B cell (primary cell): ENCODE measurements around the gene TRIM74.

Experiments used
- CTCF ChIP-seq: fragments of 200-600 bp; IDR thresholded peaks from one replicate; pipeline ENCODE4 v1.8.0; 2022; ENCODE audit warnings: antibody characterized with exemption, mild to moderate bottlenecking
- EZH2 ChIP-seq: IDR thresholded peaks from 2 replicates; pipeline ENCODE4 v1.6.1; 2012; ENCODE audit warnings: borderline replicate concordance, low read depth, mild to moderate bottlenecking, moderate library complexity, low read length; ENCODE audit not compliant: insufficient read depth, poor library complexity, severe bottlenecking

- TF ChIP-seq CTCF = no peak
- TF ChIP-seq EZH2 = no peak
These were observed 43.6 kb downstream of the TRIM74 start for GRCh38 chr7:72925546-72926120.
